Fibroblast of lung (primary cell): ENCODE measurements around the gene ASIC2.

Experiments
- CTCF ChIP-seq, 2 donors: IDR thresholded peaks in 1 of 2; conservative IDR thresholded peaks in 1 of 2; 1 replicate in 1 of 2; 2 replicates in 1 of 2; pipeline ENCODE4 v1.5.1; 2011 to 2012; ENCODE audit warnings: low read length in 2 of 2, control low read depth in 1 of 2, inconsistent platforms in 1 of 2, low read depth in 1 of 2, mild to moderate bottlenecking in 1 of 2
- EZH2 ChIP-seq: IDR thresholded peaks from 2 replicates; pipeline ENCODE4 v1.5.1; 2012; ENCODE audit warnings: low read length, control low read depth, mild to moderate bottlenecking; ENCODE audit errors: missing control alignments

- TF ChIP-seq EZH2 = no peak
- TF ChIP-seq CTCF (conservative IDR thresholded peaks at IDR 0.05 in 1 of 2, IDR thresholded peaks at IDR 0.05 in 1 of 2; ENCODE audit: low read depth in 1 of 2, low read length in 2 of 2) = no peak
Measured at GRCh38 chr17:33324736-33325135, 31.6 kb upstream of the ASIC2 start.
